Stomach smooth muscle (tissue), 2 donors: Measurements from ENCODE around the gene AGAP1.

Source experiments
- H3K27ac ChIP-seq: one replicate; pipeline ENCODE4 v1.7.0; 2013; ENCODE audit warnings: mild to moderate bottlenecking, low read length, inconsistent platforms
- H3K27me3 ChIP-seq, 2 donors: one replicate each; pipeline ENCODE4 v1.7.0; 2013; ENCODE audit warnings: low read length in 2 of 2; ENCODE audit not compliant: insufficient read depth in 2 of 2, control insufficient read depth in 1 of 2
- H3K36me3 ChIP-seq, 2 donors: one replicate each; pipeline ENCODE4 v1.7.0; 2013; ENCODE audit warnings: low read length in 2 of 2; ENCODE audit not compliant: control insufficient read depth in 2 of 2, insufficient read depth in 2 of 2
- H3K4me1 ChIP-seq: one replicate; pipeline ENCODE4 v1.7.0; 2013; ENCODE audit warnings: low read length; ENCODE audit not compliant: control insufficient read depth, insufficient read depth
- H3K4me3 ChIP-seq, 2 donors: one replicate each; pipeline ENCODE4 v1.7.0; 2013; ENCODE audit warnings: low read length in 2 of 2
- H3K9ac ChIP-seq, 2 donors: one replicate each; pipeline ENCODE4 v1.7.0; 2013; ENCODE audit warnings: low read length in 2 of 2, mild to moderate bottlenecking in 1 of 2
- H3K9me3 ChIP-seq, 2 donors: one replicate each; pipeline ENCODE4 v1.7.0; 2013; ENCODE audit warnings: low read length in 2 of 2; ENCODE audit not compliant: control insufficient read depth in 2 of 2
- donor health status: healthy.
- donor health status: Pancreatic carcinoma.

The AGAP1 gene

GRCh38 chr2:236120829-236121228 lies 627.0 kb downstream of the AGAP1 start:
- Histone ChIP-seq H3K9me3 (no peaks in the 10 kb centered on the region), H3K27me3 (no peaks in the 10 kb centered on the region), H3K36me3 (peaks cover 21 to 22% of the 10 kb centered on the region in 2 donors), H3K4me1 (no peaks in the 10 kb centered on the region), H3K27ac (no peak overlapping the region), H3K9ac (no peak overlapping the region), H3K4me3 (no peak overlapping the region)

- no peaks in the 10 kb centered on the region for H3K4me1 ChIP-seq
- H3K4me3 ChIP-seq = no peak overlapping the region
- no peaks in the 10 kb centered on the region for H3K27me3 ChIP-seq
- no peak overlapping the region for H3K27ac ChIP-seq
- H3K9me3 ChIP-seq = no peaks in the 10 kb centered on the region
- peaks cover 22 to 23% of the 10 kb centered on the region in 2 donors for H3K36me3 ChIP-seq
- no peak overlapping the region for H3K9ac ChIP-seq
Measured at GRCh38 chr2:236121546-236121945, 627.7 kb downstream of the AGAP1 start.

GRCh38 chr2:236122236-236122635 lies 628.4 kb downstream of the AGAP1 start:
- H3K4me1 ChIP-seq = no peaks in the 10 kb centered on the region
- no peaks in the 10 kb centered on the region for H3K27me3 ChIP-seq
- no peak overlapping the region for H3K9ac ChIP-seq
- no peaks in the 10 kb centered on the region for H3K9me3 ChIP-seq
- H3K4me3 ChIP-seq = no peak overlapping the region
- H3K36me3 ChIP-seq = peaks cover 22 to 25% of the 10 kb centered on the region in 2 donors
- H3K27ac ChIP-seq = no peak overlapping the region

- no peak overlapping the region for H3K9ac ChIP-seq
- peaks cover 22 to 30% of the 10 kb centered on the region in 2 donors for H3K36me3 ChIP-seq
Measured at GRCh38 chr2:236123716-236124115, 629.9 kb downstream of the AGAP1 start.

GRCh38 chr2:236124182-236124893 lies 630.5 kb downstream of the AGAP1 start:
- H3K9me3 ChIP-seq = no peaks in the 10 kb centered on the region
- H3K4me1 ChIP-seq = no peaks in the 10 kb centered on the region
- H3K27me3 ChIP-seq = no peaks in the 10 kb centered on the region
- H3K27ac ChIP-seq = no peak overlapping the region
- H3K36me3 ChIP-seq = peaks cover 22 to 30% of the 10 kb centered on the region in 2 donors
- no peak overlapping the region for H3K9ac ChIP-seq
- H3K4me3 ChIP-seq = no peak overlapping the region

More at GRCh38 chr2:236123716-236124115, 629.9 kb downstream of the AGAP1 start:
- no peaks in the 10 kb centered on the region for H3K27me3 ChIP-seq
- no peak overlapping the region for H3K27ac ChIP-seq
- no peaks in the 10 kb centered on the region for H3K4me1 ChIP-seq
- H3K9me3 ChIP-seq = no peaks in the 10 kb centered on the region
- H3K4me3 ChIP-seq = no peak overlapping the region

- Histone ChIP-seq H3K9ac (no peak overlapping the region), H3K36me3 (peaks cover 20 to 27% of the 10 kb centered on the region in 2 donors), H3K4me3 (no peak overlapping the region), H3K27me3 (no peaks in the 10 kb centered on the region), H3K4me1 (no peaks in the 10 kb centered on the region), H3K9me3 (no peaks in the 10 kb centered on the region), H3K27ac (no peak overlapping the region)
Measured at GRCh38 chr2:236125541-236125940, 631.7 kb downstream of the AGAP1 start.

GRCh38 chr2:236127010-236127409 lies 633.2 kb downstream of the AGAP1 start:
- Histone ChIP-seq H3K4me1 (no peaks in the 10 kb centered on the region), H3K9ac (no peak overlapping the region), H3K36me3 (peaks cover 13 to 26% of the 10 kb centered on the region in 2 donors), H3K9me3 (no peaks in the 10 kb centered on the region), H3K27me3 (no peaks in the 10 kb centered on the region), H3K4me3 (no peak overlapping the region), H3K27ac (no peak overlapping the region)

- Histone ChIP-seq H3K27ac (no peak overlapping the region), H3K9me3 (no peaks in the 10 kb centered on the region), H3K4me1 (no peaks in the 10 kb centered on the region), H3K36me3 (peaks cover 10 to 25% of the 10 kb centered on the region in 2 donors), H3K4me3 (no peak overlapping the region), H3K27me3 (no peaks in the 10 kb centered on the region), H3K9ac (no peak overlapping the region)
Measured at GRCh38 chr2:236128321-236128720, 634.5 kb downstream of the AGAP1 start.

- no peak overlapping the region for H3K9ac ChIP-seq
- no peaks in the 10 kb centered on the region for H3K4me1 ChIP-seq
- H3K27ac ChIP-seq = no peak overlapping the region
- H3K36me3 ChIP-seq = peaks cover 3 to 21% of the 10 kb centered on the region in 2 donors
- no peaks in the 10 kb centered on the region for H3K9me3 ChIP-seq
- H3K27me3 ChIP-seq = no peaks in the 10 kb centered on the region
- H3K4me3 ChIP-seq = no peak overlapping the region
Measured at GRCh38 chr2:236129935-236130334, 636.1 kb downstream of the AGAP1 start.

- Histone ChIP-seq H3K9ac (no peak overlapping the region), H3K4me3 (no peak overlapping the region), H3K4me1 (no peaks in the 10 kb centered on the region), H3K27me3 (no peaks in the 10 kb centered on the region), H3K36me3 (peaks cover 3 to 19% of the 10 kb centered on the region in 2 donors), H3K9me3 (no peaks in the 10 kb centered on the region), H3K27ac (no peak overlapping the region)
Measured at GRCh38 chr2:236130349-236130998, 636.6 kb downstream of the AGAP1 start.
